LoVo (cell line): ENCODE results near the gene SH3BP4.

Experiments
- DNase-seq: peaks from one replicate; pipeline ENCODE4 v3.0.0-alpha.2; 2016; ENCODE audit warnings: low spot score

Gene SH3BP4

DNA sequence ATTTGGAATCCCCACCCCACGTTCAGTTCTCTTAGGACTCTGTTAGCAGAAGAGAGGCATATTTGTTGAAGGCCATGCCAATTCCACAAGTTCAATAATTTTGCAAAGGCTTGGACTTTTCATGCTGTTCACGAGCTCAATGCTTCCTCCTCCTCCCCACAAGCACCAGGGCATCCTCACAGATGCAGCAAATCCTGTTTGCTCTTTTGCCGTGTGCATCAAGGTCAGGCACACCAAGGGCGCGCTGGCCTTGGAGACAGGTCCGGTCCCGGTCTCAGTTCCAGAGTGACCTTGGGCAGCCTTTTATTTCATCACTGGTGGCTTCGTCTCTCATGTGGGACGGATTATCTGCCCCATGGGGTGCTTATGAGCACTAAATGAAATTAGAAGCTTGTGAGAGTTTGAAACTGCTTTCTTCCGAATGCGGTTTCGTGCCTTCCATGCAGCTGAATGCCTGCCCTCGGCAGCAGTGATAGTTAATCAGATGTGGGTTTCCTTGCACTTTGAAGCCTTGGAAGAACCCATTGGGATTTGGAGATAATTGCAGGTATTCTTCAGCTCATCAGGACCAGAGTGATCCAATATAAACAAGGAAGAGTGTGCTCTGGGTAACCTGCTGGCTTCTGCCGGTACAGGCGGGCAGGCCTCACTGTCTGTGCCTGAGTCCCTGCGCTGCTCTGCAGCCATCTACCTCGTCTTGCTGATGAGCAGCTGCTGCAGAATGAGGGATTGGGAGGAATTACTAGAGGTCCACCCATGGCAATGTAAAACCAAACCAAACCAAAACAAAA lies 140.8 kb downstream of the SH3BP4 start:
- DNase-seq = no peak

DNA sequence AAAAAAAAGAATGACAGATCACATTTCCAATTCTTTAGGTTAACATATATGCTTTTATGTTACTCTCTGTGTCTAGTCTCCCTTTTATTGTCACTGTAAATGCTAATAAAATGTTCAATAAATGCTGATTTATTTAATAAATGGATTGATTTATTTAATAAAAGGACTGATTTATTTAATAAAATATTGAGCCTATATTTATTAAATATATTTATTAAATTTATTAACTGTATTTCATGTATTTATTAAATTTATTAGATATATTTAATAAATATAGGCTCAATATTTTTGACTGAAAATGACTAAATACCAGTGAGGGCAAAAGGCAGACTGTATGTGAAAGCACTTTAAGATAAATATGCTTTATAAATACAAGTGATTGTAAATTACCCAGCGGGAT lies 142.6 kb downstream of the SH3BP4 start:
- DNase-seq = no peak

DNA sequence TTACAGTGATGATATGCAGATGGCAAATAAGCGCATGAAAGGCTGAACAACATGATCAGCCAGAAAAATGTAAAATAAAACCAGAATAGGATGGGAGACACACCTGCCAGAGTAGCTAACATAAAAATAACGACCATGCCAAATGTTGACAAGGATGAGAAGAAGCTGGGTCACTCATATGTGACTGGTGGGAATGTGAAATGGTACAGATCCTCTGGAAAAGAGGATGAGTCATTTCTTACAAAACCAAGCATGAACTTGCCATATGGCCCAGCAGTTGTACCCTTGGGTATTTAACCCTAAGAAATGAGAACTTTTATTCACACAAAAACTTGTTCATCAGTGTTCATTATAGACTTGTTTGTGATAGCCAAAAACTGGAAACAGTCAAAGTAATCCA lies 143.8 kb downstream of the SH3BP4 start:
- no peak for DNase-seq

DNA sequence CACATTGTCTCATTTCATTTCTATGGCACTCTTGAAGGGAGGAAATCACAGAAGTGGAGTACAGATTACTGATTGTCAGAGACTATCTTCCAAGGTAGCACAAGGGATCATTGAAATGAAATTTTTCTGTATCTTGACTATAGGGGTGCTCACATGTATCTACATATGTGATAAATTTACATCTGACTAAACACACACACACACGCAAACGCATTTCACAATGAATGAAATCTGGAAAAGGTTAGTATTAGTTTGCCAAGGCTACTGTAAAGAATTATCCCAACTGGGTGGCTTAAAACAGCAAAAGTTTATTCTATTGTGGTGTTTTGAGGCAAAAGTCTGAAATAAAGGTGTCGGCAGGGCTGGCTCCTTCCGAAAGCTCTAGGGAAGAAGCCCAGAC lies 144.6 kb downstream of the SH3BP4 start:
- no peak for DNase-seq

DNA sequence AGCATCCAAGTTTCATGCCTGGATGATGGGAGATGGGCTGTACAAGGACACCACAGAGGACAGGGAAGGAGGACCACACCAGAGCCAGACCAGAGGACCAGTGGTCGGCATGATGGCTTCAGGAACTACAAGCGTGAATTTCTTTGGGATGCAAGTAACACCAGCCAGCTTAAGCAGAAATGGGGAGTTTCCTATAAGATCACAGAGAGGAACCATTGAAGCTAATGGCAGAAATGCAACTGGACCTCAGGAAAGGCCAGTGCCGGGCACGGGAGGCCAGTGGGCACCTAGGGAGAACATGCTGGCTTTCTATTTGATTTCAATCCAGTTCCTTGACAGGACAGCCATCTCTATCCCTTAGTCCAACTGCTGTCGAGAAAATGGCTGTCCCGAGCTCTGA lies 145.4 kb downstream of the SH3BP4 start:
- no peak for DNase-seq

DNA sequence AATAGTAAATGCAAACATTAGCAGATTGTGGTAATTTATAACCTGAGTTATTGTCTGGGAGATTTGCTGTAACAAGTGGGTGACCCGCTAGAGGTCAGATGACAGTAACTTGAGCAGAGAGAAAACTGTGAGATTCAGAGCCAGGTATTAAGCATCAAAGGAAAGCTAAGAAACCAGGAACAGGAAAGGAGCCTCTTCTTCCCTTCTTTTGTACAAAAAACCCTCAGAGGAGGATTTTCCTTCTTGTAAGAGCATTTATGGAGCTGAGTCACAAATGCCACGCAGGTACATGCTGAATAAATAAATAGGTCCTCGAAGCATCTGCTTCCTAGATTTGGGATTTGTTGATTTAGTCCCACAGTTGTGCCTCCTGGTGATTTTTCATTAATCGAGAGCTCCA lies 146.5 kb downstream of the SH3BP4 start:
- DNase-seq = peak; percentile 16

DNA sequence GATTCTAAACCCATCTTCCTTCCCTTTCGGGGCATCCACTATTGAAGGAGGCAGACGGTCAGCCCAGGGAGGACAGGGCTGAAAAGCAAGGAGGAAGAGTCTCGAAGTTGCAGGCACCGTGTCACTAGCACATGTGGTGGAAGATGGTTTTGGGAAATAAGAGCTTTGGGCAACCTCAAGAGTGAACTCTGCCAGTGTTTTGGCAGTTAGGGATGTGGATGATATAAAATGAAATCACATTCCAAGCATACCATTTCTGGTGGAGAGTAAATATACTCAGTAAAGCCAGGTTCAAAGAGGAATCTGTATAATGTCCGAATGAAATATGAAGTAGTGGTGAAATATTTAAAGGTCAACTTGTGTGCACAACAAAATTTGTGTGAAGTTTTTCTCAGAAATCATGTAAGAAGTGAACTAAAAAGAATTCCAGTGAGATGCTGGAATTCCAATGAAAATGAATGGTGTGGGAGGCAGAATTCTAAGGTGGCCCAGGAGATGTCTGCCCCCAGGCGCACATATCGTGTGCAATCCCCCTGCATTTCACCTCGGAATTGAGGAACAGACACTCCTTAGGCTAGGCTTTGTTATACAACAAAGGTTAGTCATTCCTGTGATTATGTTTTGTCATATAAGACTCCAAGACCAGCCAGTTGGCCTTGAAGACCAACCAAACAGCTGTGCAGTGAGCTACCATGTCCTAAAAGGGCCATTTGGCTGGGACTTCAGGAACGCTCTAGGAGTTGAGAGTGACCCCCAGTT lies 147.1 kb downstream of the SH3BP4 start:
- DNase-seq = no peak

DNA sequence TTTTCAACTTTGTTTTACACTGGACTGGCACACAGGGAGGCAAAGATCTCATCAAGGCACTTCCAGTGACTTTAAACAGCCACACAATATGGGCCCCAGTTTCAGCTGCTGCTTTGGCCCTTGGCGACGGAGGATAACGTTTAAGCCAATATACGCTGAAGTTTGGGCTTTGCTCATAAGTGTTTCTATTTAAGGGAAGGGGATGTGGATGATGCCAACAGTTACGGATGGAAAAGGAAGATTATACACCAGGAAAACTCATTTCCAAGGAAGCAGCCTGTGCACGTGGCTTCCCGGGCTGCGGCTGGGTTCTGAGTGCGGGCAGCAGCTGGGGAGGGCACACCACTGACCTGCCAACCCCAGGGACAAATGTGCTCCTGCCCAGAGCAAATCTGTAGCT lies 151.1 kb downstream of the SH3BP4 start:
- DNase-seq = no peak
